Ishikawa (cell line): ENCODE data around the gene TIMM23.

ENCODE experiments used
- CEBPB ChIP-seq: IDR thresholded peaks from 2 replicates; pipeline ENCODE4 v1.6.1; 2012
- CREB1 ChIP-seq: IDR thresholded peaks from 2 replicates; pipeline ENCODE4 v1.6.1; 2012; ENCODE audit warnings: low read depth
- EGR1 ChIP-seq: IDR thresholded peaks from 2 replicates; pipeline ENCODE4 v1.6.1; 2012
- EP300 ChIP-seq: IDR thresholded peaks from 2 replicates; pipeline ENCODE4 v1.6.1; 2012; ENCODE audit warnings: borderline replicate concordance
- FOXM1 ChIP-seq: IDR thresholded peaks from 2 replicates; pipeline ENCODE4 v1.6.1; 2012; ENCODE audit warnings: low read depth, borderline replicate concordance
- NFIC ChIP-seq: IDR thresholded peaks from 2 replicates; pipeline ENCODE4 v1.6.1; 2012
- RAD21 ChIP-seq: IDR thresholded peaks from 2 replicates; pipeline ENCODE4 v1.6.1; 2012; ENCODE audit warnings: low read depth
- TAF1 ChIP-seq: IDR thresholded peaks from 2 replicates; pipeline ENCODE4 v1.6.1; 2012; ENCODE audit warnings: low read depth, mild to moderate bottlenecking
- TCF12 ChIP-seq: IDR thresholded peaks from 2 replicates; pipeline ENCODE4 v1.6.1; 2012; ENCODE audit warnings: low read depth
- TEAD4 ChIP-seq: IDR thresholded peaks from 2 replicates; pipeline ENCODE4 v1.6.1; 2012
- YY1 ChIP-seq: IDR thresholded peaks from 2 replicates; pipeline ENCODE4 v1.6.1; 2012; ENCODE audit warnings: low read depth
- ZBTB7A ChIP-seq: IDR thresholded peaks from 2 replicates; pipeline ENCODE4 v1.6.1; 2012; ENCODE audit warnings: low read depth
- TF ChIP-seq, protein P1 (sequence below): IDR thresholded peaks from 2 replicates; pipeline ENCODE4 v1.6.1; 2012
- TF ChIP-seq, protein P2 (sequence below): IDR thresholded peaks from 2 replicates; pipeline ENCODE4 v1.6.1; 2012
- TF ChIP-seq, protein P3 (sequence below): IDR thresholded peaks from 2 replicates; pipeline ENCODE4 v1.6.1; 2012; ENCODE audit warnings: low read depth, mild to moderate bottlenecking

Gene TIMM23

DNA sequence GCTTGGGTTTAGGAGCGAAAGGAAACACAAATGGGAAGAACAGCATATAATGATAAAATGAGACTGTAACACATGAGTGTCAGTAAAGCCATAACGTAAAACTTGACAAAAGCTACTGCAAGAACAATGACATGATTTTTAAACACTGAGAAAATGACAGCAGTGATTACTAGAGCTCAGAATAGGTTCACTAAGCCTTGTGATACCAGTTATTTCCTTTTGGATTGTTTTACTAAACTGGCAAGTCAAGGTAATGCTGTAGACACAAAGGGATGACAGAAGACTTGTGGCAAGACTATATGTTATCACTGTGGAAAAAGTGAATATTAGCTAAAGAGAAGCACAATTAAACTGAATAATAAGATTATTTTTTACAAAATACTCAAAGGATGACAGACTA is 45.4 kb downstream of the TIMM23 start:
- no peak for TF ChIP-seq YY1
- TF ChIP-seq TEAD4, result no peak
- TF ChIP-seq, protein P1, sequence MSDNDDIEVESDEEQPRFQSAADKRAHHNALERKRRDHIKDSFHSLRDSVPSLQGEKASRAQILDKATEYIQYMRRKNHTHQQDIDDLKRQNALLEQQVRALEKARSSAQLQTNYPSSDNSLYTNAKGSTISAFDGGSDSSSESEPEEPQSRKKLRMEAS, result no peak
- TF ChIP-seq EGR1, result no peak
- no peak for TF ChIP-seq ZBTB7A
- TF ChIP-seq EP300, result no peak
- TF ChIP-seq CREB1, result no peak

DNA sequence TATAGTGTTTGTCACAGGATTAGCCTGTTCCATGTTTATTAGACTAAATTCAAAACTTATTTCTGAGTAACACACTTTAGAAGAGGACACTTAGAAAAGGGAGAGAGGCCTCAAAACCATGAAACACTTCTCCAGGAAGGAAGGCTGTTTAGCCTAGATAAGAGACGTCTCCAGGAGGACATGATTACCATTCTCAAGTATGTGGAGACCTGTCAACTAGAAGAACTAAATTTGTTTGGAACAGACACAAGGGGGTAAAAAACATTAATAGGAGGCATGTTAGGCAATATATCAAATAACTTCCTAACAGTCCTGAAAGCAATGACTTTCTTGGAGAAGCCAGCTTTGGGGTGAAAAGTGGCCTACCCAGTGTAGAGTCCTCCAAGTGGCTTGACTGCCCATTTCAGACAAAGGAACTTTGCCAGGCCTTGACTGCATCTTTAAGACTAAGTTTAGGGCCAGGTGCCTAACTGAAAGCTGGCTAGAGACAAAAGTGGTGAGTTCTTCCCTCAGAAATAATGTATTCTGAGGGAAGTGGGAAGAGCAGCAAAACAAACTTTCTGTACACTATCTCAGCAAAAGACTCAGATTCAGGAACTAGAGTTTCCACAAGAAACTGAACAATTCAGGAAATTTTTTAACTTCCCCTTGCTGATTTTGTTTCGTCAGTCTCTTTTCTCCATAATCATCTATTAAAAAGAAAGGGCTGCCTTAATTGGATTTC is 46.3 kb downstream of the TIMM23 start:
- TF ChIP-seq CEBPB (no peak), TEAD4 (no peak), TAF1 (no peak), ZBTB7A (no peak), CREB1 (no peak), TCF12 (no peak)
- TF ChIP-seq, protein P2, sequence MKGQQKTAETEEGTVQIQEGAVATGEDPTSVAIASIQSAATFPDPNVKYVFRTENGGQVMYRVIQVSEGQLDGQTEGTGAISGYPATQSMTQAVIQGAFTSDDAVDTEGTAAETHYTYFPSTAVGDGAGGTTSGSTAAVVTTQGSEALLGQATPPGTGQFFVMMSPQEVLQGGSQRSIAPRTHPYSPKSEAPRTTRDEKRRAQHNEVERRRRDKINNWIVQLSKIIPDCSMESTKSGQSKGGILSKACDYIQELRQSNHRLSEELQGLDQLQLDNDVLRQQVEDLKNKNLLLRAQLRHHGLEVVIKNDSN, result no peak

DNA sequence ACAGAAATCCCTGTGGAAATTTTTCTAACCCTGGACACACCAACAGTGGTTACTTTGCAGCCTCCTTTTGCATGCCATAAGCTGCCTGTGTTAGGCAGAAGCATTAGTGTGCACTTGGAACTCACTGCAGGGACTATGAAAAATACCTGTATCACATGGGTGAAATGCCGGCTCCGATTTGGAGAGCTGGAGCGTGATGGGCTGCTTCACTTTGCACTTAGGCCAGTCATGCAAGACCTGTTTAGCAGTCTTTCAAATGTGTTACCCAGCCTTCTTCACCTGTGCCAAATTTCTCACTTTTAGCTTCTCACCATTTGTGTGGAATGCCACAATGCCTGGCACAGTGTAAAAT is 46.9 kb downstream of the TIMM23 start:
- TF ChIP-seq NFIC (peak; percentile 71), CREB1 (no peak), TEAD4 (no peak)
- TF ChIP-seq, protein P2, result peak; percentile 53; the same call in 1 of the 2 replicates
- TF ChIP-seq, protein P1, result peak; percentile 42; the same call in 1 of the 2 replicates

DNA sequence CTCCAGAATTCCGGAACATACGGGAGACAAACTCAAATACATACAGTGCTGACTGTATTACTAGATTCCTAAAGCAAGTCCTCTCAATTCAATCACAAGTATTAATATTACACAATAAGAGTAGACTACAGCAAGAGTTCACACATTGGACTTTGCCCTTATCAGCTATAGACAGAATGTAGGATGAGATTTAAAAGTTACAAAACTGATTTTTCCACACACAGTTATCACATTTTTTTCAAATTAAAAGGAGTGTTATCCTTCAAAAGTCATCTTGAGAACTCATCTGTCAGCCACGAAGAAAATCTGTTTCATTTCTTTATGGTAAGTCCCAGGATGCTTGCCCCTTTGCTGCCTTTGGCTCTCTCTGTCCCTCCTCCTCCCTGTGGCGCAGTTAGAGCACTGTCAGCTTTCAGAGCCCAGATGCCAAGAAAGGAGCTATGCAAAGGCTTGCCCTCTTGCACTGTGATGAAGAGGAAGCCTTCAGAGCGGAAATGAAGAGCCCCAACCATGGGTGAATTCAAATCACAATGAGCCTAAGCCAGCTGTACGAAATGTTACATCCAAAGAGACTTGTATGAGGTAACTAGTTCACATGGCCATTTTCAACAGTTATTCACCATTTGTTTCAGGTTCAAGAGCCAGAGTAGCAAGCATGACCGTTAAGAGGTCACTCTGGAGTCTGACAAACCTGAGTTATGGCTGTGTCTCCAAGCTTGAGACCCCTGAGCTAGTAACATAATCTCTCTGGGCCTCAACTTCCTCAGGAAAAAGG is 47.5 kb downstream of the TIMM23 start:
- TF ChIP-seq FOXM1 (no peak), TAF1 (no peak), TEAD4 (no peak), EP300 (no peak), EGR1 (no peak), NFIC (no peak), YY1 (no peak), CEBPB (no peak)
- TF ChIP-seq, protein P1, result no peak

DNA sequence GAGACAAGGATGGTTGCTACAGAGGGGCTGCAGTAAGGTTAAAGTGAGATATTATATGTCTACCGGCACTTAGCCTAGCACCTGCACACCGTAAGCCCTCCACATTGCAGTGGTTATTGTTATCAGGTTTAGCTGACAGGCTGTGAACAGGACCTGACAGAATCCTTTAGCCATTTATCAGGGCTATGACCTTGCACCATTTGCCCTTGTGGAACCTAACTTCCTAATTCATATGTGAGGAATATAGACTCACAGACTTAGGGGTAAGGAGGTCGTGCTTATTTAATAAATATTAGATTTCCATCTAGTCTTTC is 48.0 kb downstream of the TIMM23 start:
- TF ChIP-seq TCF12 (no peak), ZBTB7A (no peak), EP300 (no peak), NFIC (no peak), YY1 (no peak), CREB1 (no peak)
- TF ChIP-seq, protein P1, result no peak
- TF ChIP-seq, protein P2, result no peak
- TF ChIP-seq, protein P3, sequence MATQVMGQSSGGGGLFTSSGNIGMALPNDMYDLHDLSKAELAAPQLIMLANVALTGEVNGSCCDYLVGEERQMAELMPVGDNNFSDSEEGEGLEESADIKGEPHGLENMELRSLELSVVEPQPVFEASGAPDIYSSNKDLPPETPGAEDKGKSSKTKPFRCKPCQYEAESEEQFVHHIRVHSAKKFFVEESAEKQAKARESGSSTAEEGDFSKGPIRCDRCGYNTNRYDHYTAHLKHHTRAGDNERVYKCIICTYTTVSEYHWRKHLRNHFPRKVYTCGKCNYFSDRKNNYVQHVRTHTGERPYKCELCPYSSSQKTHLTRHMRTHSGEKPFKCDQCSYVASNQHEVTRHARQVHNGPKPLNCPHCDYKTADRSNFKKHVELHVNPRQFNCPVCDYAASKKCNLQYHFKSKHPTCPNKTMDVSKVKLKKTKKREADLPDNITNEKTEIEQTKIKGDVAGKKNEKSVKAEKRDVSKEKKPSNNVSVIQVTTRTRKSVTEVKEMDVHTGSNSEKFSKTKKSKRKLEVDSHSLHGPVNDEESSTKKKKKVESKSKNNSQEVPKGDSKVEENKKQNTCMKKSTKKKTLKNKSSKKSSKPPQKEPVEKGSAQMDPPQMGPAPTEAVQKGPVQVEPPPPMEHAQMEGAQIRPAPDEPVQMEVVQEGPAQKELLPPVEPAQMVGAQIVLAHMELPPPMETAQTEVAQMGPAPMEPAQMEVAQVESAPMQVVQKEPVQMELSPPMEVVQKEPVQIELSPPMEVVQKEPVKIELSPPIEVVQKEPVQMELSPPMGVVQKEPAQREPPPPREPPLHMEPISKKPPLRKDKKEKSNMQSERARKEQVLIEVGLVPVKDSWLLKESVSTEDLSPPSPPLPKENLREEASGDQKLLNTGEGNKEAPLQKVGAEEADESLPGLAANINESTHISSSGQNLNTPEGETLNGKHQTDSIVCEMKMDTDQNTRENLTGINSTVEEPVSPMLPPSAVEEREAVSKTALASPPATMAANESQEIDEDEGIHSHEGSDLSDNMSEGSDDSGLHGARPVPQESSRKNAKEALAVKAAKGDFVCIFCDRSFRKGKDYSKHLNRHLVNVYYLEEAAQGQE, result no peak

DNA sequence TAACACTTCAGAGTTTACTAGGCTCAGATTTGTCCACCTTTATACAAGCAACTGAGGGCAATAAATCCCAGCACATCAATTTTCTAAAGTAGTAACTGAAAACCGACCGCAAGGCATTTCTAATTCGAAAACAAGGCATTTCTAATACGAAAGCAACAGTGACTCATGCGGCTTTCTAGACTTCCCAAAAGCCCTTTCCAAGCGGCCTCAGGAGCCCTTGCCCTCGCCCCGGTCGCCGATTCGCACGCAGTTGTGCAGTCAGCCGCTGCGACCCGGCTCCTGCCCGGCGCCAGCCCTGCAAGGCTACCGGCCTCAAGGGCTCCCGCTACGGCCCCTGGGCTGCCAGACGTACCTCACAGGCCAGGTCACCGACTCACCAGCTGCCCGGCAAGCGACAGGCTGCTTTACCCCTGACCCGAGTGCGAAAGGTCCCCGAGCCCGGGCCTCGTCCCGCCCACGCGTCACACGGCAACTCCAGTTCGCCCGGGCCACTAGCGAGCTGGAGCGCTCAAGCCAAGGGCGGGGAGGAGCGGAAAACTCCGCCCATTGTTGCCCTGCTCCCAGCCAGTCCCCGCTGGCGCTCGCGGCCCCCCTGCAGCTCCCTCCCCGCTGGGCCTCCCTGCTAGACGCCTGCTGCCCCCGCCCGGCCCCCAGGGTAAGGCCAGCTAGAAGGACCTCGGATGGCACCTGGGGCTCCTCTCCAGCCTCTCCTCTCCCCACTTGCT is 50.9 kb downstream of the TIMM23 start:
- TF ChIP-seq, protein P3, result no peak
- no peak for TF ChIP-seq TEAD4
- TF ChIP-seq TCF12, result peak; percentile 33; the same call in 1 of the 2 replicates
- TF ChIP-seq CEBPB, result no peak
- peak; percentile 53 for TF ChIP-seq NFIC
- peak; percentile 87; the same call in 1 of the 2 replicates for TF ChIP-seq ZBTB7A
- no peak for TF ChIP-seq YY1
- TF ChIP-seq TAF1, result peak; percentile 49
- TF ChIP-seq, protein P1, result peak; percentile 76
- peak; percentile 95 for TF ChIP-seq EGR1
- TF ChIP-seq RAD21, result no peak
- TF ChIP-seq, protein P2, result peak; percentile 27; the same call in 1 of the 2 replicates
- TF ChIP-seq CREB1, result no peak; the same call in 1 of the 2 replicates
- no peak for TF ChIP-seq EP300
